Activated gamma-delta T cell (primary cell): ENCODE results near the gene MPHOSPH6.
"Not testable (repeated sequence)": the region's sequence is repeated elsewhere in the genome, so short reads cannot be mapped to it uniquely, and the experiment has no call there.

Source experiments
- DNase-seq: peaks from one replicate; lab custom pipeline; 2025; lab: John Stamatoyannopoulos, UW

The MPHOSPH6 gene

GRCh38 chr16:82118749-82119148 is 51.3 kb downstream of the MPHOSPH6 start:
- DNase-seq = no peak

GRCh38 chr16:82116535-82116934 is 53.5 kb downstream of the MPHOSPH6 start:
- DNase-seq = no peak

GRCh38 chr16:82113741-82114140 is 56.3 kb downstream of the MPHOSPH6 start:
- DNase-seq = no peak

GRCh38 chr16:82111944-82112343 is 58.1 kb downstream of the MPHOSPH6 start:
- DNase-seq = no peak

- DNase-seq = not testable (repeated sequence)
Measured at GRCh38 chr16:82109266-82109665, 60.8 kb downstream of the MPHOSPH6 start.

GRCh38 chr16:82108774-82109173 is 61.2 kb downstream of the MPHOSPH6 start:
- DNase-seq = no peak

GRCh38 chr16:82108100-82108499 is 61.9 kb downstream of the MPHOSPH6 start:
- DNase-seq = no peak

- no peak for DNase-seq
Measured at GRCh38 chr16:82105107-82105506, 64.9 kb downstream of the MPHOSPH6 start.
